Stimulated activated CD4-positive, alpha-beta T cell treated with anti-CD3 and anti-CD28 coated beads, Interleukin-1b, Interleukin-23, amount 100 ng/mL, for 48 hours (primary cell): Measurements from ENCODE around the gene LASP1.
"Not testable (repeated sequence)": the region's sequence is repeated elsewhere in the genome, so short reads cannot be mapped to it uniquely, and the experiment has no call there.

Source experiments
- DNase-seq: peaks from one replicate; pipeline ENCODE4 v3.0.0-alpha.2; 2020

Gene LASP1

GRCh38 chr17:38911081-38911730, 41.3 kb downstream of the LASP1 start:
- DNase-seq = no peak

DNA sequence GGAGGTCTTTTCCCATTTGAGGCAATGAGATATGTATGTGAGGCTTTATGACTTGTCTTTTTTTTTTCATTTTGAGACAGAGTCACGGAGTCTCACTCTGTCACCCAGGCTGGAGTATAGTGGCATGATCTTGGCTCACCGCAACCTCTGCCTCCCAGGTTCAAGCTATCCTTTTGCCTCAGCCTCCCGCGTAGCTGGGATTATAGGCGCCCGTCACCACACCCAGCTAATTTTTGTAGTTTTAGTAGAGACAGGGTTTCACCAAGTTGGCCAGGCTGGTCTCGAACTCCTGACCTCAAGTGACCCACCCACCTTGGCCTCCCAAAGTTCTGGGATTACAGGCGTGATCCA, 41.8 kb downstream of the LASP1 start:
- DNase-seq = not testable (repeated sequence)

- DNase-seq = no peak
Observed at GRCh38 chr17:38912221-38912813, 42.5 kb downstream of the LASP1 start.

DNA sequence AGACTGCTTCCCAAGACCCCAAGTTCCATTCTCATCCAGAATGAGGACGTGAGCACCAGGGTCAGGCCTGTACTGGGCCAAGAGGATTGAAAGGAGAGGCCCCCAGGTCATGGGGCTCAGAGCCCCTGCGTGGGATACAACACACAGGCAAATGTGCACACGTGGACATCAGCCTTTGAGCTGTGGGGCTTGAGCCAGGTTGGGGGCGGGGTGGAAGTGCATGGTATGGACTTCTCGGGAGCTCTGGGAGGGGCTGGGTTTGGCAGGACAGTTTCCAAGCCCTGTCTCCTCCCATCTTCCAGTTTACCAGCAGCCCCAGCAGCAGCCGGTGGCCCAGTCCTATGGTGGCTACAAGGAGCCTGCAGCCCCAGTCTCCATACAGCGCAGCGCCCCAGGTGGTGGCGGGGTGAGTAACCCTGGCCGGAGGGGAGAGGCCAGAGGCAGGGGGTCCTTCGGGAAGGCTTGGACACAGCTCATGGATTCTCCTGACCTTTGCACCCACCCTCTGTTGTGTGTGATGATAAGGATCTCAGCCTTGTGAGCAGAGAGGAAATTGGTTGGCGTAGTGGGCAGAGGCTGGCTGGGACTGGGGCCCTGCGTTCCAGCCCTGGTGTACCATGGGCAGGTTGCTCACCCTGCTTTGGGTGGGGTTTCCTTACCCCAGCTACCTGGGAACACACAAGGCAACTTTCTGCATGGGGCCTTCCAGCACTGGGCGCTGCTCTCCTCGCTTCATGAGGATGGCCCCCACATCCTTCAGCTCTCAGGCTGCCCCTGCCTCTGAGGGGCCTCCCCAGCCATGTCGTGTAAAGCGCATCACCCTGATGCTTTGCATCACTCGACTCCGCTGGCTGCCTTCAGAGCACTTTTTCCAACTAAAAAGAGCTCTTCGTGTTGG, 45.1 kb downstream of the LASP1 start:
- no peak for DNase-seq

DNA sequence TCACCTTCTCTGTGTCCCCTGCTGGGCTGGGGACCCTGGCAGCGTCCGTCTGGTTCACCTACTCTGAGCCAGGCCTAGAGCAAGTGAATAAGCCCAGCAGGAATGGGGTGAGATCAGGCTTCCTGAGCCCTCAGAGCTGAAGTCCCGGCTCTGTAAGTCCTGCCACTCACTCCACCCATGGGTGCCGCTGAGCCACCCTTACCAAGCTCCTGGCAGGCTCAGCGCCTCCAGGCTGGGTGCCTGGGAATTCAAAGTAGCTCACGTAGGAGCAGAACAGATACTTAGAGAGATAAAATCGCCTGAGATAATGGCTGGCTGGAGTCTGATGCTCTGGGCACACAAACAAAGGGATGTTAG, 45.8 kb downstream of the LASP1 start:
- DNase-seq = no peak

DNA sequence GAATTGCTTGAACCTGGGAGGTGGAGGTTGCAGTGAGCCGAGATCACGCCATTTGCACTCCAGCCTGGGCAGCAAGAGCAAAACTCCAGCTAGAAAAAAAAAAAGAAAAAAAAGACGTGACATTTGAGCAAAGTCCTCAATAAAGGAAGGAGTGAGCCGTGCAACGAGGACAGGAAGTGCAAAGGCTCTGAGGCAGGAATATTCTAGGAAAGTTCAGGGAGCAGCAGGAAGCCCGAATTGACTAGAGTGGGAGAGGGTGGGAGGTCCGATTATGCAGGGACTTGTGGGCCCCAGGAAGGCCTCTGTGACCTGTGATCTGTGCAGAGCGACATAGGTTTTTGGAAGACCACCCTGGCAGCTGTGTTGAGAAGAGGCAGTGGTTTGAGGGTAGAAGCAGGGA, 46.9 kb downstream of the LASP1 start:
- no peak for DNase-seq

DNA sequence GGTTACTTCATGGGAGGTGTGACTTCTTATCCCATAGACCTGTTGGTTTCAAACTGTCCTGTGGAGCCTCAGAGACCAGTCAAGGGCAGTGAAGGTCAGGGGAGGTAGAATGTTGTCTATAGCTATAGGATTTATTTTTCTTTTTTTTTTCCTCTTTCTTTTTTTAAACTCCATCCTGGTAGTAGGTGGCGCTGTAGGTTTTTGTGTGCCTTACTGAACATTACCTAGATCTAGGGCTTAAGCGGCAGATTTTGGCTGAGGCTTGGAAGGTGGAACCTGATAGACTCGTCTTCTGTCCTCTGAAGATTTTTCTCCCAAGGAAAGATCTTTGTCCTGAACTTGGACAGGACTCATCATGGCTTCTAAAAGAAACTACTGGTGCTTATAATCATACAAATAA, 47.4 kb downstream of the LASP1 start:
- DNase-seq = no peak

DNA sequence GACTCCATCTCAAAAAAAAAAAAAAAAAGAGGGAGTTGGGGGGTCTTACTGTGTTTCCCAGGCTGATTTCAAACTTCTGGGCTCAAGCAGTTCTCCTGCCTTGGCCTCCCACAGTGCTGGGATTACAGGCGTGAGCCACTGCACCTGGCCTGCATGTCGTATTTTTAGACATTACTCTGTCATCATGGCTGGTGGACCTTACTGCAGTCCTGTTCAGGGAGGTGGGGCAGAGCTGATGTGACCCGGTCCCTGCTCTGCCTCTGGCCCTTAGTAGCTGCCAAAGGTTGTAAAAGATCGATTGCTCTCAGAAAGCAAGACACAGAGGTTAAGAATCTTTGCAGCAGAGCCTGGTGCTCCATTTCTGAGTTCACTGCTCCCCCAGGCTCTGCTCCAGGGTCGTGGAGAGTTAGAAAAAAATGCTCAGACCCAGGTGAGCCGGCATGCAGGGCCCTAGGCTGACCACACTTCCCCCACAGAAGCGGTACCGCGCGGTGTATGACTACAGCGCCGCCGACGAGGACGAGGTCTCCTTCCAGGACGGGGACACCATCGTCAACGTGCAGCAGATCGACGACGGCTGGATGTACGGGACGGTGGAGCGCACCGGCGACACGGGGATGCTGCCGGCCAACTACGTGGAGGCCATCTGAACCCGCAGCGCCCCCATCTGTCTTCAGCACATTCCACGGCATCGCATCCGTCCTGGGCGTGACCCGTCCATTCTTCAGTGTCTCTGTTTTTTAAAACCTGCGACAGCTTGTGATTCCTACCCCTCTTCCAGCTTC, 48.5 kb downstream of the LASP1 start:
- DNase-seq = no peak

DNA sequence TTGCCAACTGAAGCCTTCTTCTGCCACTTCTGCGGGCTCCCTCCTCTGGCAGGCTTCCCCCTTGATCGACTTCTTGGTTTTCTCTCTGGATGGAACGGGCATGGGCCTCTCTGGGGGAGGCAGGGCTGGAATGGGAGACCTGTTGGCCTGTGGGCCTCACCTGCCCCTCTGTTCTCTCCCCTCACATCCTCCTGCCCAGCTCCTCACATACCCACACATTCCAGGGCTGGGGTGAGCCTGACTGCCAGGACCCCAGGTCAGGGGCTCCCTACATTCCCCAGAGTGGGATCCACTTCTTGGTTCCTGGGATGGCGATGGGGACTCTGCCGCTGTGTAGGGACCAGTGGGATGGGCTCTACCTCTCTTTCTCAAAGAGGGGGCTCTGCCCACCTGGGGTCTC, 49.1 kb downstream of the LASP1 start:
- DNase-seq = no peak

DNA sequence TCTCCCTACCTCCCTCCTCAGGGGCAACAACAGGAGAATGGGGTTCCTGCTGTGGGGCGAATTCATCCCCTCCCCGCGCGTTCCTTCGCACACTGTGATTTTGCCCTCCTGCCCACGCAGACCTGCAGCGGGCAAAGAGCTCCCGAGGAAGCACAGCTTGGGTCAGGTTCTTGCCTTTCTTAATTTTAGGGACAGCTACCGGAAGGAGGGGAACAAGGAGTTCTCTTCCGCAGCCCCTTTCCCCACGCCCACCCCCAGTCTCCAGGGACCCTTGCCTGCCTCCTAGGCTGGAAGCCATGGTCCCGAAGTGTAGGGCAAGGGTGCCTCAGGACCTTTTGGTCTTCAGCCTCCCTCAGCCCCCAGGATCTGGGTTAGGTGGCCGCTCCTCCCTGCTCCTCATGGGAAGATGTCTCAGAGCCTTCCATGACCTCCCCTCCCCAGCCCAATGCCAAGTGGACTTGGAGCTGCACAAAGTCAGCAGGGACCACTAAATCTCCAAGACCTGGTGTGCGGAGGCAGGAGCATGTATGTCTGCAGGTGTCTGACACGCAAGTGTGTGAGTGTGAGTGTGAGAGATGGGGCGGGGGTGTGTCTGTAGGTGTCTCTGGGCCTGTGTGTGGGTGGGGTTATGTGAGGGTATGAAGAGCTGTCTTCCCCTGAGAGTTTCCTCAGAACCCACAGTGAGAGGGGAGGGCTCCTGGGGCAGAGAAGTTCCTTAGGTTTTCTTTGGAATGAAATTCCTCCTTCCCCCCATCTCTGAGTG, 49.6 kb downstream of the LASP1 start:
- no peak for DNase-seq

- DNase-seq = no peak
Observed at GRCh38 chr17:38920374-38921291, 50.8 kb downstream of the LASP1 start.

DNA sequence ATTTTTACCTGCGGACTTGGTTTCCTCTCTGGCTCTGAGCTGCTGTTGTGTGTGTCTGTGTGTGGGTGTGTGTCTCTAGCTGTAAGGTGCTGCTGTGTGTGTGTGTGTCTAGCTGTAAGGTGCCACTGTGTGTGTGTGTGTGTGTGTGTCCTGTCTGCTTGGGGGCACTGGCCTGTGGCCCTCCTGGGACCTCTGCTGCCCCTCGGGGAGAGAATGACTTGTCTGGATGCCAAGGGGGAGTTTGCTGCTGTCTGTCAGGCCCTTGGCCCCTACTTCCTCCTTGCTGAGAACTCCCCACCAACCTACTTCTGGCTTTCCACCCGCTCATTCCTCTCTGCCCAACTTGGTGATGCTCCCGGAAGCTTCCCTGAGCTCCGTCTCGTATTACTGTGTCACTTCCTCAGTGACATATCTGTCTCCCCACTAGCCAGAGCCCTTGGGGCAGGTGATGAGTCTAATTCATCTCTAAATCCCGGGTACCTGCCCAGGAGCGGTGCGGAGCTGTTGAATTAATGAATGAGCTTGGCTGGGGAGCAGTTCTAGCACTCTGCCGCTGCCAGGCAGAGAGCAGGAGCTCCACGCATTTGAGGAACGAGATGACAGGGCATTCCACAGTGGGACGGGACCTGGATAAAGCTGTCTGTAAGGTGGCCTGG, 52.0 kb downstream of the LASP1 start:
- DNase-seq = no peak

DNA sequence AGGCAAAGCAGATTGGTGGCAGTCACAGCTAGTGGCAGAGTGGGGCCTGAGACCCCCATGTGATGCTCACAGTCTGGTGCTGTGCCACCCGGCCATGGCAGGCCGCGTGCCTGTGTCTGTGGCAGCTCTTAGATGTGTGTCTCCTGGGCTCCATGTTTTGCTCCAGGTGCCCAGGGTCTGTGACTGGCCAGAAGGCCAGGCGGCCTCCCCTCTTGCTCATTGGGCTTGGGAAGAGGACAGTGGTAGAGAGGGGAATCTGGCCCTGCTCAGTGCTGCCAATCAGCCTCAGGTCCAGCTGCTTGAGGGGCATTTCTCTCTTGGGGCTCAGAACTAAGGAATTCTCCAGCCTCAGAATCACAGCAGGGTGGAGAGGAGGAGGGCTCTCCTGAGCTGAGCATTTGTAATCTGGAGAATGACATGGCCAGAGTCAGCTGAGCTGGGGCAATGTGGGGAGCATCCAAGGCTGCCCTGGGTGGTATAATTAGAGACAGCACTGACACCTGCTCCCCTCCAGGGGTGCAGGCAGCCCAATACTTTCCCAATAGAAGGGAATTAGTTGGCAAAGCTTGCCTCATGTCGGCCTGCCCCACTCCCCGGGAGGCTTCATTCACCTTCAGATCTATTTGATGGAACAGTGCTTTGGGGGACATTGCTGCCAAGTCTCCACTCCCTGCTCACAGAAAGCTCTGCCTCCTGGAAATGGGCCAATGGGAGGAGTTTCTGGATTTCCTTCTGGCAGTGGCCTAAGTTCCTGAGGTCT, 52.9 kb downstream of the LASP1 start:
- DNase-seq = no peak

DNA sequence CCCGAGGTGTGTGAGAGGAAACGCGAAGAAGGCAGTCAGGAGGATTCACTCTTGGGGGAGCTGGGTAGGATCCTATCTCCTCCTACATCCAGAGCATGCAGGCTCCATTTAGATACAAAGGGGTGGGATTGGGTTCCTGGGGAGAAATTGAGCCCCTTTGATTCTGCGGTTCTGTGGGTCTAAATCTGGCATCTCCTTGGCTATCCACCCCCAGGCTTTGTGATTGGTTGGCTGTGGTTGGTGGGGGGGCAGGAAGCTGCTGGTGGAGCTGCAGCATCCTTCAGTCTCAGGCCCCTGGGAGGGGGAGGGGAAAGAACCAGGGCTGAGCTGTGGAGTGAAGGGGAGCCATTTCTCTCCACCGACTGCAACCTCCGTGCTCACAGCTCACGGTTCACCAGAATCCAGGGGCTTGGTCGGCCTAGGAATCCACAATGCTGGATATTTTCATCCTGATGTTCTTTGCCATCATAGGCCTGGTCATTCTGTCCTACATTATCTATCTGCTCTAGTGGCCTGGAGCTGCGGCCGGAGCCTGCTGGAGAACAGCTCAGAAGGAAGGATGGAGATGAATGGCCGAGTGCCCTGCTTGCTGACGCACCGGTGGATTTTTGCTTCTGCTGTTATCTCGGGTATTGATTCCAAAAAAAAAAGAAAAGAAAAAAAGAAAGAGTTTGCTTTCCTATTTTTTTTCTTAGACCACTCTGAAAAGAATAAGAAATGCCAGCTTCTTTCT, 55.6 kb downstream of the LASP1 start, which contains the start of gene LASP1NB:
Gene LASP1NB (plus strand): TSS at position 352 of the 733 bp plus-strand sequence.
- peak; percentile 40 for DNase-seq

DNA sequence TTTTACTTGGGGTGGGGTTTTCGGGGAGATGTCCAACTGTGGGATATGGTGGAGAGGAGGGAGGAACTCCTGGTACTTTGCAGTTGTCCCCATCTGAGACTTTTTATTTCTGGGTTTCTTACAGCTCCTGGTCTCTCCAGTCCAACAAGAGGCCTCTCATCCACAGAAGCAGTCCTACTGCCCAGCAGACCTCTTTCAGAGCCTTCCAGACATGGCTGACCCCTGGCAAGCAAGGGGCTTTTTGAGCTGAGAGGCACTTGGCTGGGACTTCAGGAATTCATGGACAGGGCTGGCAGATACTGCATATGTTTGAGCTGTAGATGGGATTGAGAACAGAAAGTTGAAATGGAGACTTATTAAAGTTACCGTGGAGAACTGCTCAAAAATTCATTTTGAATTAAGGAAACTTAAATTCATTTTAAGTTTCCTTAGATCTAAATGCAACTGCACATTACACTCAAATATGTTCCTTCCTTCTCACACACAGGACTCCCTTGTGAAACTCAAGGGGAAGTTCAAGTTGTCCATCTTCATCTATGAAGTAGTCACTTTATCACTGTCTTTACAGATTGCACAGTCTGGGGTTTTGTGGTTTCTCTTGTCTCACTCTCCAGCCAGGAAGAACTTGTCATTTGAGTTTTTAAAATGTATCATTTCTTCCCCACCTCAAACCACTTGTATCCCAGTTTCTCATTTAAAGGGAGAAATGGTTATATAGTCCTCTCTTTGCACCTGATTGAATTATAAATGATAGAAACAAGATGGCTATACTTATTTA, 56.6 kb downstream of the LASP1 start:
- DNase-seq = no peak

GRCh38 chr17:38930782-38931181, 60.9 kb downstream of the LASP1 start:
- not testable (repeated sequence) for DNase-seq

DNA sequence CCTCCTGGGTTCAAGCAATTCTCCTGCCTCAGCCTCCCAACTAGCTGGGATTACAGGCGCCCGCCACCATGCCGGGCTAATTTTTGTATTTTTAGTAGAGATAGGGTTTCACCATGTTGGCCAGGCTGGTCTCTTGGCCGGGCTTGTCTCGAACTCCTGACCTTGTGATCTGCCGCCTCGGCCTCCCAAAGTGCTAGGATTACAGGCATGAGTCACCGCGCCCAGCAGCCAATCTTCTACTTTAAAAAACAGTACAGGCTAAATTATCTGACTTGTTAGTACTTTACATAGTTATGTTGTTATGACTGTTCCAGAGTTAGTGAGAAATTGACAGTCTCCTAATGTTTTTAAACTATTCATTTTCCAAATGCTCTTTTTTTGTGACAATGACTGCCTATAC, 64.1 kb downstream of the LASP1 start:
- DNase-seq = not testable (repeated sequence)

DNA sequence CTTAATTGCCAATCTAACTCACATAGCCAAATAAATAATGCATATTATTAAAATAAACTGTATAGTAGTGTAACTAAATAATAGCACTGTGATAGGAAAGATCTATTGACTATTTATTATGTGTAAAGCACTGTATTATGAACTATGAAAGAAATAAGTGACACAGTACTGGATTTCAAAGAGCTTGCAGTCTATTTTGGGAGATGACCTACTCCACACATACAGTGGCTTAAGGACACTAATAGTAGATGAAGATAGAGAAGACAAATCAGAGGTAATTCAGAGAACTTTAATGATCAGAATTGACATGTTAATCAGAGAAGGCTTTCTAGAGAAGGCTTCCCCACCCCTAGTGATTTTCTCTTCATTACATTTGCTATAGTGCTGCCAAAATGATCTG, 70.1 kb downstream of the LASP1 start:
- no peak for DNase-seq
